Measurements from ENCODE around the gene FTCDNL1. TPM values are rescaled to one million over a fixed set of nuclear protein-coding genes. Genes with fewer than 3 reads are reported as not detected.

The FTCDNL1 gene
- total RNA-seq, 1 donor from 2014 or later = 1.3 TPM

DNA sequence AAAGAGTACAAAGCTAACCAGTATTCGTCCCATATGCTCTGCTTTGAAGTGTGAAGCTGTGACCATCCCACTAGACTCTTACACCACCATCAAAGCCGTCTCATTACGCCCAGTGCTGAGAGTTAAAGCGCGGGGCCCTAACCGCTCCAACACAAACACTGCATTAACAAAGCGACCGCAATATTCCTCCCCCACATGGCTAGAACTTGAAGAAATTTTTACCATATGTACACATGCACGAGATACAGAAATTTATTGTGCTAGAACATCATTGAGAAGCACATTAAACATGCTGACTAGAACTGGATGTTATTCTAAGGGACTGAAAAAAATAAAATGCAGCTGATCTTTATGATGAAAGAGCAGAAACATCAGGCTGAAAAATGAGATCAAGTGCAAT lies 20.5 kb downstream of the FTCDNL1 start:
- TF ChIP-seq, protein P1, sequence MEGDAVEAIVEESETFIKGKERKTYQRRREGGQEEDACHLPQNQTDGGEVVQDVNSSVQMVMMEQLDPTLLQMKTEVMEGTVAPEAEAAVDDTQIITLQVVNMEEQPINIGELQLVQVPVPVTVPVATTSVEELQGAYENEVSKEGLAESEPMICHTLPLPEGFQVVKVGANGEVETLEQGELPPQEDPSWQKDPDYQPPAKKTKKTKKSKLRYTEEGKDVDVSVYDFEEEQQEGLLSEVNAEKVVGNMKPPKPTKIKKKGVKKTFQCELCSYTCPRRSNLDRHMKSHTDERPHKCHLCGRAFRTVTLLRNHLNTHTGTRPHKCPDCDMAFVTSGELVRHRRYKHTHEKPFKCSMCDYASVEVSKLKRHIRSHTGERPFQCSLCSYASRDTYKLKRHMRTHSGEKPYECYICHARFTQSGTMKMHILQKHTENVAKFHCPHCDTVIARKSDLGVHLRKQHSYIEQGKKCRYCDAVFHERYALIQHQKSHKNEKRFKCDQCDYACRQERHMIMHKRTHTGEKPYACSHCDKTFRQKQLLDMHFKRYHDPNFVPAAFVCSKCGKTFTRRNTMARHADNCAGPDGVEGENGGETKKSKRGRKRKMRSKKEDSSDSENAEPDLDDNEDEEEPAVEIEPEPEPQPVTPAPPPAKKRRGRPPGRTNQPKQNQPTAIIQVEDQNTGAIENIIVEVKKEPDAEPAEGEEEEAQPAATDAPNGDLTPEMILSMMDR (conservative IDR thresholded peaks at IDR 0.05) = no peak
- Mint-ChIP-seq H3K4me1 (ENCODE audit: unreplicated experiment) (peaks cover 5% of the 10 kb centered on the region), H3K4me3 (no peak overlapping the region), H3K36me3 (no peaks in the 10 kb centered on the region), H3K9me3 (no peaks in the 10 kb centered on the region), H3K27ac (no peak overlapping the region), H3K27me3 (no peaks in the 10 kb centered on the region)
- DNase-seq (ENCODE audit: extremely low spot score, unreplicated experiment) = no peak

DNA sequence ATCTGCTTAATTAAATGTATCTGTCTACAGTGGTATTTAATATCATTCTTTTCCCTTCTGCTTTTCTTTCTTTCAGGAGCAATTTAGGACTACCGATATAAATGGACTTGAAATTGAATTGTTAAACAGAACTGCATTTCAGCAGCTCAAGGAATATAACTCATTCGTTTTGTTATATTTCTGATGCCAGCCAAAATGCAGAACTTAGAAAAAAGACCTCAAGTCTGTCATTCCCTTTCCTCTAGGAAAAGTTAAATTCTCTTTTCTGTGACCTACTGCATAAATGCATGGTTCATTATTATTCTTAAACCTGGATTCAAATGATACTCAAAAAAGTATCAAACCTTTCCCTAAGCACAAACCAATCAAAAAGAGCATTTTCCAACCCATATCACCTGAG lies 21.4 kb downstream of the FTCDNL1 start:
- Mint-ChIP-seq H3K4me3 (no peak overlapping the region), H3K9me3 (no peaks in the 10 kb centered on the region), H3K36me3 (no peaks in the 10 kb centered on the region), H3K27ac (no peak overlapping the region), H3K27me3 (no peaks in the 10 kb centered on the region), H3K4me1 (ENCODE audit: unreplicated experiment) (peaks cover 5% of the 10 kb centered on the region)
- DNase-seq (ENCODE audit: extremely low spot score, unreplicated experiment) = no peak
- TF ChIP-seq, protein P1 (conservative IDR thresholded peaks at IDR 0.05) = no peak

DNA sequence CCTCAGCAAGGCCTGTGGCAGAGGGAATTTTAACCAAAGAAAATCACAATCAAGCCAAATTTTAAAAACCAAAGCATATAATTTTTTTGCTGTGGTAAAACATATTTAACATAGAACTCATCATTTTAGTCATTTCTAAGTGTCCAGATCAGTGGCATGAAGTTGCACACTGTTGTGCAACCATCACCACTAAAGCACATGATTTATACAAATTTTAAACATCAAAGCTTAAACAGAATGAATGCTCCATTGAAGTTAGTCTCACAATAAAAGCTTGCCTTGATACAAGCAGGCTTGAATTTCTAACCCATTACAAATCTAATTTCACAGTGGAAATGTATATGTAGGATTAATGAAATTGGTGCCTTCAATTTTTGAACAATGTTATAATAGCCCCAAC lies 31.2 kb downstream of the FTCDNL1 start:
- H3K4me3 Mint-ChIP-seq = peak overlapping the region; percentile 17
- no peak for DNase-seq (ENCODE audit: extremely low spot score, unreplicated experiment)
- TF ChIP-seq, protein P1 (conservative IDR thresholded peaks at IDR 0.05) = no peak

DNA sequence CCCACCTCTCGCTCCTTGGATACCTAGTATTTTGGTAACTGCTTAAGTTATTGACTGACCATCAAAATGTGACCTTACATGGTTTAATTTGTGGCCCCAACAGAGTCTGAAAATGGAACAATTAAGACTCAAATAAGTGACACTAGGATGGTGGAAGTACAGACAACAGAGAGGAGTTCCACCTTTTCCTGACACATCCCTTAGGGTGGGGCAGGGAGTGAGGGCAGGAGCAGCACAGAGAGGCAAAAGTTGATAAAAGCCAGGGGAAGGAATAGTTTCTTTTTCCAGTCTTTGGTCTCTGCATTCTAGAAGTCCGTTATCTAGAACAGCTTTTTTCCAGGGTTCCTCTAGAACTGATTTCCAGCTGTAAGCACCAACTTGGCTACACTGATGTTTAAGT lies 32.2 kb downstream of the FTCDNL1 start:
- no peaks in the 10 kb centered on the region for H3K36me3 Mint-ChIP-seq
- no peak for DNase-seq (ENCODE audit: extremely low spot score, unreplicated experiment)
- TF ChIP-seq, protein P1 (conservative IDR thresholded peaks at IDR 0.05) = no peak
- H3K4me3 Mint-ChIP-seq = peak overlapping the region; percentile 42
- H3K27ac Mint-ChIP-seq = peak overlapping the region; percentile 21
- H3K9me3 Mint-ChIP-seq = no peaks in the 10 kb centered on the region
- no peaks in the 10 kb centered on the region for H3K27me3 Mint-ChIP-seq
- peaks cover 6% of the 10 kb centered on the region for H3K4me1 Mint-ChIP-seq (ENCODE audit: unreplicated experiment)

More for the DNA sequence above, 31.2 kb downstream of the FTCDNL1 start:
- H3K4me1 Mint-ChIP-seq (ENCODE audit: unreplicated experiment) = peaks cover 6% of the 10 kb centered on the region
- H3K27me3 Mint-ChIP-seq = no peaks in the 10 kb centered on the region
- no peak overlapping the region for H3K27ac Mint-ChIP-seq
- no peaks in the 10 kb centered on the region for H3K9me3 Mint-ChIP-seq
- H3K36me3 Mint-ChIP-seq = no peaks in the 10 kb centered on the region

DNA sequence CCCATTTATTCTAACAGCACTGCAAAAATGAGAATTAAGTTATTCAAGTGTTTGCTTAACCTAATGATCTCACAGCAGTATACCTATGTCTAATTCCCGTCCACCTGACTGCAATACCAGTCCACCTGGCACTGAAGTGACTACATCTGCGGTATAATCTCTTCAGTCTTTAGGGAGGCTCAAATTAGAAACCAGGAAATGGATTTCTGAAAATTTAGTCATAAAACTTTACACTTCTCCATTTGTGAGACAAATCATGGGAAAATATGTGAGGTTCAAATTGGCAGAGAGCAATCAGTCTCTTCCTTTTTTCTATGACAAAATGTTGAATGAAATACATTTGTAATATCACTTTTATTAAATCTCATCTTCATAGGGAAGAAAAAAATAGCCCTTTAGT lies 33.0 kb downstream of the FTCDNL1 start:
- peaks cover 6% of the 10 kb centered on the region for H3K4me1 Mint-ChIP-seq (ENCODE audit: unreplicated experiment)
- DNase-seq (ENCODE audit: extremely low spot score, unreplicated experiment) = no peak
- H3K27ac Mint-ChIP-seq = peak overlapping the region; percentile 80
- H3K9me3 Mint-ChIP-seq = no peaks in the 10 kb centered on the region
- no peaks in the 10 kb centered on the region for H3K27me3 Mint-ChIP-seq
- TF ChIP-seq, protein P1 (conservative IDR thresholded peaks at IDR 0.05) = no peak
- no peak overlapping the region for H3K4me3 Mint-ChIP-seq
- H3K36me3 Mint-ChIP-seq = no peaks in the 10 kb centered on the region

DNA sequence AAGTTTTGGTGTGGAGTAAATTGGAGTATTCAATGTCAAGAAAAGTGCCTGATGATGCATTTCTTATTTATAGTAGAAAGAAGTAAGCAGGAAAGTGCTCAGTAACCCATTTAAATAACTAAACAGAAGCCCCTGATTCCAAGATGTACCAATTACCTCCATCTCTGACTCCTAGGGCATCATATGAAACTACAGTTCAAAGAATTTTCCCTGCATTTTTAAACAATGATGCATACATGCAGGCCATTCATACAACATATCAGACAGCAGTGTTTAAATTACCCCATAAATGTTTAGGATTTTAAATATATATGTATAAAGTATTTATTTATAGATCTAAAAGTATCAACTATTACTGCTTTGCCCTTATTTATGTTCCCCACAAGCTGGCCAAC lies 36.2 kb downstream of the FTCDNL1 start:
- TF ChIP-seq, protein P1 (conservative IDR thresholded peaks at IDR 0.05) = no peak
- Mint-ChIP-seq H3K4me3 (no peak overlapping the region), H3K4me1 (ENCODE audit: unreplicated experiment) (peaks cover 17% of the 10 kb centered on the region), H3K27me3 (no peaks in the 10 kb centered on the region), H3K36me3 (no peaks in the 10 kb centered on the region), H3K27ac (no peak overlapping the region), H3K9me3 (no peaks in the 10 kb centered on the region)
- no peak for DNase-seq (ENCODE audit: extremely low spot score, unreplicated experiment)

Data from type B pancreatic cell (in vitro differentiated cells).